Ovary (tissue), 9 donors: ENCODE data around the gene MOB1A. TPM values are rescaled to one million over a fixed set of nuclear protein-coding genes. Genes with fewer than 3 reads are reported as not detected.

Experiments used
- DNase-seq, 5 donors: peaks; one replicate each; pipeline ENCODE4 v3.0.0-alpha.2; 2019 to 2020
- H3K27ac ChIP-seq, 2 donors: fragments of 200-600 bp; one replicate each; pipeline versions ENCODE4 v1.5.1 to v1.8.0; 2019 to 2022
- H3K27me3 ChIP-seq: fragments of 200-600 bp; one replicate; pipeline ENCODE4 v1.8.0; 2022
- H3K36me3 ChIP-seq: fragments of 200-600 bp; sonication (generic); one replicate; pipeline ENCODE4 v1.5.1; 2019
- H3K4me1 ChIP-seq: one replicate; pipeline ENCODE4 v1.8.1; 2013; ENCODE audit warnings: mild to moderate bottlenecking, moderate library complexity; ENCODE audit not compliant: insufficient read depth
- H3K4me3 ChIP-seq: fragments of 200-600 bp; sonication (generic); one replicate; pipeline ENCODE4 v1.5.1; 2017
- H3K9me3 ChIP-seq, 2 donors: fragments of 200-600 bp in 1 of 2; sonication (generic) in 1 of 2; one replicate each; pipeline versions ENCODE4 v1.5.1 to v1.8.1; 2013 to 2019; ENCODE audit warnings: mild to moderate bottlenecking in 1 of 2, moderate library complexity in 1 of 2
- EP300 ChIP-seq: sonication (generic); formaldehyde crosslinking; IDR thresholded peaks from one replicate; pipeline ENCODE4 v1.6.1; 2017; ENCODE audit warnings: antibody characterized with exemption
- POLR2A ChIP-seq: fragments of 450-650 bp; IDR thresholded peaks from one replicate; pipeline ENCODE4 v1.6.1; 2017; ENCODE audit warnings: antibody characterized with exemption, mild to moderate bottlenecking, moderate library complexity
- WGBS, 3 donors: extraction: QIAGEN DNeasy Blood & Tissue Kit in 1 of 3; methylation state at CpG; one replicate each; pipeline versions ENCODE4 v1.1.5 to v1.1.7; 2013 to 2017; 5-methylcytosine and 5-hydroxymethylcytosine counted together
- intact Hi-C, 4 donors: fragments of 100-400 bp; cut with DNase I; formaldehyde crosslinking; loops; one replicate each; pipeline versions ENCODE4 v1.11.0 to v1.15.1; 2022 to 2023
- polyA plus RNA-seq, 2 donors: library from polyadenylated mRNA; stranded (reverse); fragments of 200-250 nt in 1 of 2; fragments of 350-450 nt in 1 of 2; fragmentation: Illumina TruSeq in 1 of 2; extraction: RNeasy Lipid Tissue Mini Kit (QIAGEN cat#74804) in 1 of 2; gene quantifications; one replicate each; pipeline ENCODE4 v1.2.3, GENCODE V29; 2013 to 2014
- total RNA-seq, 7 donors: library from RNA; depleted of rRNA in 2 of 7; stranded (reverse); fragments of >200 nt in 2 of 7; fragmentation: NEBNext Ultra II Directional in 3 of 7; extraction: Animal tissue kit (Norgen Biotek cat#: 25700) in 3 of 7; gene quantifications; one replicate each; pipeline versions ENCODE4 v1.1.0 to v1.2.4, GENCODE V29; 2016 to 2023
- TF ChIP-seq, protein P1 (sequence below), 3 donors: fragments of 450-650 bp in 2 of 3; fragments of 200-600 bp in 1 of 3; IDR thresholded peaks; one replicate each; pipeline versions ENCODE4 v1.5.1 to v1.8.0; 2016 to 2022; ENCODE audit warnings: antibody characterized with exemption in 3 of 3, mild to moderate bottlenecking in 1 of 3
- donor health status: DM: no; HTN: no; CAD: no; lungs with moderate emphysema.
- donor health status: DM: no; HTN: no; CAD: no.
- donor health status: Bipolar disorder and iron deficiency.
- donor health status: DM: yes; HTN: yes; CAD: no.
- donor health status: DM: no; HTN: no; CAD: no.
- donor health status: DM: yes; HTN: yes; CAD: no.

Gene MOB1A
- total and polyA plus RNA-seq, 9 donors, result 31.6 to 122 (median 93.0) TPM

DNA sequence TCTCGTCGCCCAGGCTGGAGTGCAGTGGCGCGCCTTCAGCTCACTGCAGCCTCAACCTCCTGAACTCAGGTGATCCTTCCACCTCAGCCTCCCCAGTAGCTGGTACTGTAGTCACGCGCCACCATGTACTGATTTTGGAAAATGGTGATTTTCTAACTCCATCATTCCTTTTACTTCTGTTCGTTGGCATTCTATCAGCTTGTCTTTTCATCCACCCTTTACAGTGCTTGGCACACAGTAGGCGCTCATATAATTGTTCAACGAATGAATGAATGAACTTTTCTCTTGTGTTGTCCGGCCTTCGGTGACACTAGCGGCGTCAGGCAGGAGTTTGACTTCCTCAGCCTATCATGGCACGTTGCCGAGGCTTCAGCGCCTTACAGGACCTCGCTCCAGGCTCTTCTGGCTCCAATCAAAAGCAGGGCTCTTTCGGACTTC, 19.4 kb upstream of the MOB1A start:
- 30 to 37% (median 37%) methylated on average over 18 of the region's 18 CpGs for WGBS, 3 donors
- peaks cover 8% of the 10 kb centered on the region for H3K4me1 ChIP-seq
- no peaks in the 10 kb centered on the region for H3K27me3 ChIP-seq
- H3K9me3 ChIP-seq, result no peaks in the 10 kb centered on the region
- peak overlapping the region; percentile 64 for H3K4me3 ChIP-seq
- H3K27ac ChIP-seq, result no peak overlapping the region
- intact Hi-C loops, result no loop called here
- TF ChIP-seq, protein P1, sequence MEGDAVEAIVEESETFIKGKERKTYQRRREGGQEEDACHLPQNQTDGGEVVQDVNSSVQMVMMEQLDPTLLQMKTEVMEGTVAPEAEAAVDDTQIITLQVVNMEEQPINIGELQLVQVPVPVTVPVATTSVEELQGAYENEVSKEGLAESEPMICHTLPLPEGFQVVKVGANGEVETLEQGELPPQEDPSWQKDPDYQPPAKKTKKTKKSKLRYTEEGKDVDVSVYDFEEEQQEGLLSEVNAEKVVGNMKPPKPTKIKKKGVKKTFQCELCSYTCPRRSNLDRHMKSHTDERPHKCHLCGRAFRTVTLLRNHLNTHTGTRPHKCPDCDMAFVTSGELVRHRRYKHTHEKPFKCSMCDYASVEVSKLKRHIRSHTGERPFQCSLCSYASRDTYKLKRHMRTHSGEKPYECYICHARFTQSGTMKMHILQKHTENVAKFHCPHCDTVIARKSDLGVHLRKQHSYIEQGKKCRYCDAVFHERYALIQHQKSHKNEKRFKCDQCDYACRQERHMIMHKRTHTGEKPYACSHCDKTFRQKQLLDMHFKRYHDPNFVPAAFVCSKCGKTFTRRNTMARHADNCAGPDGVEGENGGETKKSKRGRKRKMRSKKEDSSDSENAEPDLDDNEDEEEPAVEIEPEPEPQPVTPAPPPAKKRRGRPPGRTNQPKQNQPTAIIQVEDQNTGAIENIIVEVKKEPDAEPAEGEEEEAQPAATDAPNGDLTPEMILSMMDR (IDR thresholded peaks at IDR 0.05), result no peak
- TF ChIP-seq EP300, result no peak
- TF ChIP-seq POLR2A, result no peak
- DNase-seq, result no peak
- H3K36me3 ChIP-seq, result no peaks in the 10 kb centered on the region

DNA sequence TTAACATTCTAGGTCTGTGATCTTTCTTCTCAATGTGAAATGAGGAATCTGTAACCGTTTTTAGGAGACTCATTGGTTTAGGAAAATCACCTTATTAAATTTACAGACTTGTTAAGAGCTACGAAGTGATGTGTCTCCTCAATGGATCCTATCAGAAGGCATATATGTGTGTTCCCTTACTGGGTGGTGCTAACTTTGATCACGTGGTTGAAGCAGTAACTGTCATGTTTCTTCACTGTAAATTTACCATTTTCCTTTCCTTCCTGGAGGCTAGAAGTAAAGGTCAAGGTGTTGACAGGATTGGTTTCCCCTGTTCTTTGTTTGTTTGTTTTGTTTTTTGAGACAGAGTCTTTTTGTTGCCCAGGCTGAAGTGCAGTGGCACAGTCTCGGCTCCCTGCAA, 18.4 kb upstream of the MOB1A start:
- DNase-seq, result no peak
- H3K36me3 ChIP-seq, result no peaks in the 10 kb centered on the region
- TF ChIP-seq, protein P1 (IDR thresholded peaks at IDR 0.05), result no peak
- TF ChIP-seq POLR2A (no peak), EP300 (no peak)
- peaks cover 8% of the 10 kb centered on the region for H3K4me1 ChIP-seq
- no peak overlapping the region for H3K27ac ChIP-seq
- 54 to 63% (median 57%) methylated on average over 4 of the region's 4 CpGs for WGBS, 3 donors
- H3K9me3 ChIP-seq, result no peaks in the 10 kb centered on the region
- no peak overlapping the region for H3K4me3 ChIP-seq
- no peaks in the 10 kb centered on the region for H3K27me3 ChIP-seq
- intact Hi-C loops, result no loop called here

DNA sequence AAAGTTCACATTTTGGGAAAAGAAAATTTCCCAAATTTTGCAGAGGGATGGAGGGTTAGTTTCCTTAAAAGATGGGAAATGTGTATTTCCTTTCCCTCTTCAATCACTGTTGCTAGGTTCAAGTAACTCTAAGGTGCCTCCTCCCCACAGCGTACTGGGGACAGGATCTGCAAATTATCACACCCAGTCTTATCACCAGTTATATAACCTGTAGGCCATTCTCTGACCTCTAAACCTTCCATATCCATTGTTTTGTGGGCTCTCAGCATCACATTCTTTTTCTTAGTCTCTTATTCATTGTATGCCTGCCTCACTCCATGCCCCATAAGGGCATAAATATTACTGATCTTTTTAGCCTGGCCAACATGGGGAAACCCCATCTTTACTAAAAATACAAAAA, 16.1 kb upstream of the MOB1A start:
- H3K36me3 ChIP-seq, result no peaks in the 10 kb centered on the region
- no peak overlapping the region for H3K4me3 ChIP-seq
- peaks cover 2% of the 10 kb centered on the region for H3K4me1 ChIP-seq
- intact Hi-C loops, result no loop called here
- 77 to 96% (median 86%) methylated on average over 1 of the region's 1 CpG for WGBS, 3 donors
- no peaks in the 10 kb centered on the region for H3K9me3 ChIP-seq
- no peak overlapping the region for H3K27ac ChIP-seq
- no peak for DNase-seq
- H3K27me3 ChIP-seq, result no peaks in the 10 kb centered on the region
- TF ChIP-seq, protein P1 (IDR thresholded peaks at IDR 0.05), result no peak
- TF ChIP-seq EP300 (no peak), POLR2A (no peak)

DNA sequence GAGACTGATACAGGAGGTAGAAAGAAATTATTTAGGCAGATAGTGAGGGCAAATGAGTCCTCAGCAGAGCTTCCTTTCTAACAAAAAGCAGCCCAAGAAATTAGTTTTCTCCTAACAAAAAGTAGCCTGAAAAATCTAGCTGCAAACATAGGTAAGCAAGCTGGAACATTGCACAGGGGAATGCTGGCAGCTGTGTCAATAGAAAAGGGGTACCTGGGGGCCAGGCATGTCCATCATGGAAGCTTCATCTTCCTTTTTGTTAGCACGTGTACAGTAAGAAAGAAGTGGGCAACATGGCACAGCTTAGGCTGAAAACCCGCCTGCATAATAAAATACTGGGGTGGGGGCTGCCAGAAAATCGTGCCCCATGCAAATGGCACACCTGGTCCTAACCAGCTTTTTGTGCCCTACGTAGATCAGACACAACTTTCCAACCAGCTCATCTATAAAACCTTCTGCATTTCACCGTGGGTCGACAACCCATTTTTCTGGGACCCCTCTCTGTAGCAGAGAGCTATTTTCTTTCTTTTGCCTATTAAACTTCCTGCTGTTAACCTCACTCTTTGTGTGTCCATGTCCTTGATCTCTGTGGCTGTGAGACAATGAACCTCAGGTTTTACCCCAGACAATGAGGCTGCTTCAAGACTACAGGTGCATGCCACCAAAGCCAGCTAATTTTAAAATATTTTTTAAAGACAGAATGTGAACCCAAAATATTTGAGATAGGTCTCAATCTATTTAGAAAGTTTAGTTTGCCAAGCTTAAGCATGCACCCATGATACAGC, 13.1 kb upstream of the MOB1A start:
- intact Hi-C loops, result no loop called here

More for the DNA sequence above, 13.1 kb upstream of the MOB1A start:
- DNase-seq, result no peak
- H3K4me3 ChIP-seq, result no peak overlapping the region
- WGBS, 3 donors, result 59 to 78% (median 72%) methylated on average over 6 of the region's 6 CpGs
- H3K27ac ChIP-seq, result no peak overlapping the region
- H3K36me3 ChIP-seq, result no peaks in the 10 kb centered on the region
- TF ChIP-seq EP300 (no peak), POLR2A (no peak)
- TF ChIP-seq, protein P1 (IDR thresholded peaks at IDR 0.05), result no peak
- no peaks in the 10 kb centered on the region for H3K27me3 ChIP-seq
- no peaks in the 10 kb centered on the region for H3K9me3 ChIP-seq
- no peaks in the 10 kb centered on the region for H3K4me1 ChIP-seq
